HCT116 (cell line): ENCODE measurements around the gene TMEM201. TPM values are rescaled to one million over a fixed set of nuclear protein-coding genes. Genes with fewer than 3 reads are reported as not detected.

Source experiments
- ATAC-seq: fragments of 200-7000 bp; cut with Tn5 transposase; 2 replicates; pipeline ENCODE4 v1.9.1; 2020; ENCODE audit warnings: mild to moderate bottlenecking, moderate library complexity
- BruUV-seq: library from RNA; stranded (reverse); fragments of 400-500 nt; replicated peaks from 2 replicates; lab custom pipeline; 2021; lab: Mats Ljungman, UMichigan
- CTCF ChIA-PET: fragments of 300-600 bp; sonication (Branson Sonifier 250); formaldehyde crosslinking; loops from one replicate; lab custom pipeline; 2021; ENCODE audit warnings: antibody characterized with exemption; lab: Charles Lee
- POLR2A ChIA-PET: fragments of 300-600, 350-600 bp; sonication (Branson Sonifier 250); formaldehyde crosslinking; loops from one replicate; lab custom pipeline; 2021; ENCODE audit warnings: antibody characterized with exemption; lab: Charles Lee
- RAD21 ChIA-PET, 2 experiments: fragments of 300-600 bp; sonication (Branson Sonifier 250); formaldehyde crosslinking; loops; one replicate each; lab custom pipeline; 2023; ENCODE audit warnings: low total read pairs in 2 of 2; ENCODE audit not compliant: uncharacterized antibody in 2 of 2, unreplicated experiment in 2 of 2, low non-redundant PET in 1 of 2; lab: Charles Lee
- DNase-seq: peaks from one replicate; pipeline ENCODE4 v3.0.0-alpha.2; 2010; ENCODE audit warnings: low read depth, low spot score
- H2AFZ ChIP-seq: fragments of 200-600 bp; shearing (Covaris generic), sonication (generic); 2 replicates; pipeline ENCODE4 v1.6.1; 2017; ENCODE audit warnings: low read depth, mixed run types, mixed read lengths, antibody characterized with exemption, low read length; ENCODE audit not compliant: poor library complexity, severe bottlenecking
- H3K27ac ChIP-seq: 2 replicates; pipeline ENCODE4 v1.5.1; 2012; ENCODE audit warnings: low read depth, low read length
- H3K27me3 ChIP-seq: fragments of 200-600 bp; sonication (generic); 2 replicates; pipeline ENCODE4 v1.6.1; 2016; ENCODE audit warnings: mixed run types, low read length, mixed read lengths; ENCODE audit not compliant: insufficient read depth
- H3K36me3 ChIP-seq, 2 experiments: fragments of 200-500 bp in 1 of 2; fragments of 200-600 bp in 1 of 2; sonication (Bioruptor generic) in 1 of 2; sonication (generic) in 1 of 2; 2 replicates each; pipeline versions ENCODE4 v1.5.1 to v1.6.1; 2014 to 2016; ENCODE audit warnings: low read length in 2 of 2, inconsistent platforms in 1 of 2, mixed read lengths in 1 of 2, mixed run types in 1 of 2; ENCODE audit not compliant: insufficient read depth in 2 of 2, control insufficient read depth in 1 of 2
- H3K4me1 ChIP-seq, 2 experiments: fragments of 200-600 bp in 1 of 2; sonication (generic) in 1 of 2; 2 replicates each; pipeline versions ENCODE4 v1.5.1 to v1.6.1; 2012 to 2017; ENCODE audit warnings: low read length in 2 of 2, inconsistent platforms in 1 of 2, mild to moderate bottlenecking in 1 of 2, mixed read lengths in 1 of 2, mixed run types in 1 of 2, moderate library complexity in 1 of 2; ENCODE audit not compliant: insufficient read depth in 2 of 2, control insufficient read depth in 1 of 2
- H3K4me2 ChIP-seq: fragments of 200-600 bp; sonication (generic); 2 replicates; pipeline ENCODE4 v1.6.1; 2017; ENCODE audit warnings: mixed run types, low read length, mixed read lengths
- H3K4me3 ChIP-seq, 2 experiments: fragments of 200-600 bp in 1 of 2; sonication (generic) in 1 of 2; replicated peaks in 1 of 2; 2 replicates each; pipeline ENCODE4 v1.5.1; 2011 to 2016; ENCODE audit warnings: low read length in 2 of 2, control low read depth in 1 of 2, low read depth in 1 of 2, mild to moderate bottlenecking in 1 of 2, mixed read lengths in 1 of 2, mixed run types in 1 of 2
- H3K79me2 ChIP-seq: fragments of 200-600 bp; sonication (generic); 2 replicates; pipeline ENCODE4 v1.6.1; 2017; ENCODE audit warnings: mild to moderate bottlenecking, mixed run types, low read length, moderate library complexity, mixed read lengths; ENCODE audit not compliant: insufficient read depth
- H3K9ac ChIP-seq: fragments of 200-600 bp; sonication (generic); 2 replicates; pipeline ENCODE4 v1.6.1; 2016; ENCODE audit warnings: low read length, mixed read lengths
- H3K9me2 ChIP-seq: fragments of 200-600 bp; sonication (generic), shearing (Covaris generic); 2 replicates; pipeline ENCODE4 v1.6.1; 2017; ENCODE audit warnings: mixed run types, mild to moderate bottlenecking, moderate library complexity; ENCODE audit not compliant: insufficient read depth
- H3K9me3 ChIP-seq, 2 experiments: fragments of 200-500 bp in 1 of 2; fragments of 200-600 bp in 1 of 2; sonication (Bioruptor generic) in 1 of 2; sonication (generic) in 1 of 2; 2 replicates each; pipeline ENCODE4 v1.6.1; 2014 to 2017; ENCODE audit warnings: low read length in 2 of 2, mixed read lengths in 2 of 2, inconsistent platforms in 1 of 2, low read depth in 1 of 2, mild to moderate bottlenecking in 1 of 2, mixed run types in 1 of 2, moderate library complexity in 1 of 2; ENCODE audit not compliant: control insufficient read depth in 1 of 2, insufficient read depth in 1 of 2
- H4K20me1 ChIP-seq: fragments of 200-600 bp; sonication (generic), shearing (Covaris generic); 2 replicates; pipeline ENCODE4 v1.6.1; 2017; ENCODE audit warnings: mixed run types, mild to moderate bottlenecking, moderate library complexity; ENCODE audit not compliant: insufficient read depth
- CEBPB ChIP-seq: IDR thresholded peaks from 2 replicates; pipeline ENCODE4 v1.6.1; 2012; ENCODE audit warnings: low read depth
- ELF1 ChIP-seq: IDR thresholded peaks from 2 replicates; pipeline ENCODE4 v1.6.1; 2012; ENCODE audit warnings: low read depth, borderline replicate concordance
- EZH2 ChIP-seq: fragments of 200-600 bp; sonication (generic); IDR thresholded peaks from 2 replicates; pipeline ENCODE4 v1.6.1; 2017; ENCODE audit warnings: antibody characterized with exemption, mixed run types
- EZH2phosphoT487 ChIP-seq: fragments of 200-600 bp; IDR thresholded peaks from 2 replicates; pipeline ENCODE4 v1.6.1; 2018; ENCODE audit warnings: antibody characterized with exemption, borderline replicate concordance
- FOSL1 ChIP-seq: IDR thresholded peaks from 2 replicates; pipeline ENCODE4 v1.6.1; 2012; ENCODE audit warnings: low read depth
- JUND ChIP-seq: IDR thresholded peaks from 2 replicates; pipeline ENCODE4 v1.6.1; 2012
- POLR2A ChIP-seq: IDR thresholded peaks from 2 replicates; pipeline ENCODE4 v1.7.0; 2011; ENCODE audit warnings: borderline replicate concordance; ENCODE audit not compliant: insufficient read depth, insufficient read length; ENCODE audit errors: extremely low read depth
- POLR2AphosphoS5 ChIP-seq: IDR thresholded peaks from 2 replicates; pipeline ENCODE4 v1.6.1; 2011; ENCODE audit warnings: mild to moderate bottlenecking, low read depth, low read length, moderate library complexity
- RAD21 ChIP-seq: IDR thresholded peaks from 2 replicates; pipeline ENCODE4 v1.6.1; 2012; ENCODE audit warnings: low read depth, mild to moderate bottlenecking
- SIN3A ChIP-seq: IDR thresholded peaks from 2 replicates; pipeline ENCODE4 v1.6.1; 2012; ENCODE audit warnings: low read depth
- SP1 ChIP-seq: IDR thresholded peaks from 2 replicates; pipeline ENCODE4 v1.6.1; 2012; ENCODE audit warnings: low read depth
- SRF ChIP-seq: IDR thresholded peaks from 2 replicates; pipeline ENCODE4 v1.6.1; 2012; ENCODE audit warnings: low read depth
- TCF7L2 ChIP-seq: IDR thresholded peaks from 2 replicates; pipeline ENCODE4 v1.7.0; 2011; ENCODE audit warnings: borderline replicate concordance, inconsistent platforms; ENCODE audit not compliant: insufficient read depth, insufficient read length; ENCODE audit errors: extremely low read depth
- YY1 ChIP-seq: IDR thresholded peaks from 2 replicates; pipeline ENCODE4 v1.6.1; 2011; ENCODE audit warnings: low read length, low read depth, moderate library complexity, mild to moderate bottlenecking; ENCODE audit not compliant: insufficient replicate concordance; ENCODE audit errors: extremely low read depth
- ZFX ChIP-seq: fragments of 450-650 bp; IDR thresholded peaks from 2 replicates; pipeline ENCODE4 v1.6.1; 2017
- ZNF274 ChIP-seq: fragments of 200-500 bp; sonication (Bioruptor generic); IDR thresholded peaks from 2 replicates; pipeline ENCODE4 v1.6.1; 2014; ENCODE audit warnings: mild to moderate bottlenecking, low read depth, low read length, inconsistent platforms
- intact Hi-C: fragments of 100-400 bp; cut with micrococcal nuclease; formaldehyde crosslinking; loops from 2 replicates; pipeline ENCODE4 v1.10.0; 2022
- total RNA-seq: library from RNA; stranded (reverse); gene quantifications from one replicate; pipeline ENCODE4 v1.2.1, GENCODE V29; 2021; ENCODE audit not compliant: unreplicated experiment
- TF ChIP-seq, protein P1 (sequence below): IDR thresholded peaks from 2 replicates; pipeline ENCODE4 v1.6.1; 2012
- TF ChIP-seq, protein P2 (sequence below): IDR thresholded peaks from 2 replicates; pipeline ENCODE4 v1.6.1; 2011; ENCODE audit warnings: mild to moderate bottlenecking, low read length, moderate library complexity; ENCODE audit not compliant: insufficient replicate concordance; ENCODE audit errors: extremely low read depth
- TF ChIP-seq, protein P3 (sequence below): IDR thresholded peaks from 2 replicates; pipeline ENCODE4 v1.6.1; 2012

TMEM201 gene
- total RNA-seq, 1 experiment from 2014 or later = 27.6 TPM

DNA sequence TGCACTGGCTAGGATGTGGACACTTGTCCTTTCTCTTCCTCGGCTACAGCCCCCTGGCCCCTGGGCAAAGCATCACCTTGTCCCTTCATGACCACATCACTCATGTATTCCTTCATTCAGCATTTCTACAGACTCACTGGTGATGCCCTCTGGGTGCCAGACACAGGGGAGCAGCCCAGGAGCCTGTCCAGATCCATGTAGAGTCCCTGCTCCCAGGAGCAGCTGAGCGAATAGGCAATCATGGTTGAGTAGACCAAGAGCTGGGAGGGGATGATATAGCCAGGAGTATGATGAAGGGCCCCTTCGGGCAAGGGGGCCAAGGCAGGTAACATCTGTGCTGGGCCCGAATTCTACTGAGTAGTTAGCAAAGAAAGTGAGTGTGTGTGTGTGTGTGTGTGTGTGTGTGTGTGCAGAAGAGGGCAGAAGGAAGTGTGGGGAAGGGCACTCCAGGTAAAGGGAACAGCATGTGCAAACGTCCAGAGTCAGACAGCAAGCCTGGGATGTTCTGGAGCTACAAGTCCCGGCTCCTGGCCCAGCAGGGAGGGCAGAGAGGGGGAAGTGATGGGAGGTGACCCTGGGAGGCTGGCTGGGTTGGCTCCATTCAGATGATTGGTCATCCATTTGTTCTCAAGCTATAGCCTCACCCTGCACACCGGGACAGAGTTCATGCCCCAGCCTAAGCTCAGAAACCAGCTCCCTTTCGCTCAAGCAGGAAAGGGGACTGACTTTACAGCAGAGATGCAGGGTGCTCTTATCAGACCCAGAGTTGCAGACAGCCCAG, 41.8 kb downstream of the TMEM201 start:
- ChIA-PET CTCF (no interaction called here), POLR2A (no interaction called here)
- peaks cover 0 to 17% of the 10 kb centered on the region in 2 experiments; a peak in 2 of 4 replicates for H3K4me1 ChIP-seq
- intact Hi-C loops = no loop called here
- no peaks in the 10 kb centered on the region for H3K36me3 ChIP-seq
- H3K9me2 ChIP-seq = no peaks in the 10 kb centered on the region
- H3K4me2 ChIP-seq = no peak overlapping the region
- no peaks in the 10 kb centered on the region for H4K20me1 ChIP-seq
- H3K4me3 ChIP-seq = no peak overlapping the region
- no peak overlapping the region for H3K27ac ChIP-seq
- TF ChIP-seq ELF1 = no peak
- TF ChIP-seq TCF7L2 = no peak
- no peak for TF ChIP-seq POLR2AphosphoS5
- no peak for TF ChIP-seq JUND
- TF ChIP-seq, protein P1, sequence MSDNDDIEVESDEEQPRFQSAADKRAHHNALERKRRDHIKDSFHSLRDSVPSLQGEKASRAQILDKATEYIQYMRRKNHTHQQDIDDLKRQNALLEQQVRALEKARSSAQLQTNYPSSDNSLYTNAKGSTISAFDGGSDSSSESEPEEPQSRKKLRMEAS = no peak
- TF ChIP-seq, protein P2, sequence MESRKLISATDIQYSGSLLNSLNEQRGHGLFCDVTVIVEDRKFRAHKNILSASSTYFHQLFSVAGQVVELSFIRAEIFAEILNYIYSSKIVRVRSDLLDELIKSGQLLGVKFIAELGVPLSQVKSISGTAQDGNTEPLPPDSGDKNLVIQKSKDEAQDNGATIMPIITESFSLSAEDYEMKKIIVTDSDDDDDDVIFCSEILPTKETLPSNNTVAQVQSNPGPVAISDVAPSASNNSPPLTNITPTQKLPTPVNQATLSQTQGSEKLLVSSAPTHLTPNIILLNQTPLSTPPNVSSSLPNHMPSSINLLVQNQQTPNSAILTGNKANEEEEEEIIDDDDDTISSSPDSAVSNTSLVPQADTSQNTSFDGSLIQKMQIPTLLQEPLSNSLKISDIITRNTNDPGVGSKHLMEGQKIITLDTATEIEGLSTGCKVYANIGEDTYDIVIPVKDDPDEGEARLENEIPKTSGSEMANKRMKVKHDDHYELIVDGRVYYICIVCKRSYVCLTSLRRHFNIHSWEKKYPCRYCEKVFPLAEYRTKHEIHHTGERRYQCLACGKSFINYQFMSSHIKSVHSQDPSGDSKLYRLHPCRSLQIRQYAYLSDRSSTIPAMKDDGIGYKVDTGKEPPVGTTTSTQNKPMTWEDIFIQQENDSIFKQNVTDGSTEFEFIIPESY = no peak
- no peak for TF ChIP-seq EZH2phosphoT487
- no peak for TF ChIP-seq YY1
- no peak for TF ChIP-seq RAD21
- no peak for TF ChIP-seq ZFX
- TF ChIP-seq CEBPB = no peak
- TF ChIP-seq, protein P3, sequence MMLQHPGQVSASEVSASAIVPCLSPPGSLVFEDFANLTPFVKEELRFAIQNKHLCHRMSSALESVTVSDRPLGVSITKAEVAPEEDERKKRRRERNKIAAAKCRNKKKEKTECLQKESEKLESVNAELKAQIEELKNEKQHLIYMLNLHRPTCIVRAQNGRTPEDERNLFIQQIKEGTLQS = no peak
- no peak for TF ChIP-seq FOSL1
- TF ChIP-seq SP1 = no peak
- no peak for TF ChIP-seq SIN3A
- no peak for TF ChIP-seq EZH2
- TF ChIP-seq SRF = no peak
- TF ChIP-seq ZNF274 = no peak
- TF ChIP-seq POLR2A = no peak
- TF ChIP-seq, all 23 proteins: peak for 0
- Histone ChIP-seq H3K9ac (no peak overlapping the region), H3K9me3 (no peaks in the 10 kb centered on the region), H2AFZ (no peak overlapping the region), H3K27me3 (no peaks in the 10 kb centered on the region), H3K79me2 (no peaks in the 10 kb centered on the region)
- RAD21 ChIA-PET = no interaction called here
- DNase-seq (no peak), ATAC-seq (no peak)
- no TSS peak for BruUV-seq
